Measurements from ENCODE around the gene LDAF1.

GRCh38 chr16:21226749-21227148 lies 68.3 kb downstream of the LDAF1 start:
- TF ChIP-seq POLR2A (IDR thresholded peaks at IDR 0.05) (no peak), CTCF (IDR thresholded peaks at IDR 0.05) (no peak)

Data from right lobe of liver (tissue), 4 donors.